D721Med (cell line): Measurements from ENCODE around the gene GSK3B.
A peak's percentile ranks its signal among the peaks of the same experiment; 100 is the strongest.

ENCODE experiments used
- DNase-seq: peaks from one replicate; pipeline ENCODE4 v3.0.0; 2011; ENCODE audit warnings: low spot score; ENCODE audit not compliant: insufficient read length
- FAIRE-seq: peaks from 2 replicates; lab custom pipeline; 2011; peaks lifted over from hg19 to GRCh38; lab: Jason Lieb, UNC
- CTCF ChIP-seq: IDR thresholded peaks from 2 replicates; pipeline ENCODE4 v1.5.1; 2012; ENCODE audit warnings: mild to moderate bottlenecking, control low read depth; ENCODE audit not compliant: insufficient read depth; ENCODE audit errors: missing control alignments

Gene GSK3B

GRCh38 chr3:120098710-120099109 is 4.5 kb upstream of the GSK3B start:
- DNase-seq (no peak), FAIRE-seq (no peak)
- TF ChIP-seq CTCF: no peak

- FAIRE-seq: no peak
- no peak for TF ChIP-seq CTCF
- no peak for DNase-seq
Observed at GRCh38 chr3:120095979-120096426, 1.8 kb upstream of the GSK3B start.

- TF ChIP-seq CTCF: no peak
- no peak for DNase-seq
- FAIRE-seq: no peak
Observed at GRCh38 chr3:120095226-120095978, 1.2 kb upstream of the GSK3B start.

GRCh38 chr3:120094776-120095225 is 554 bp upstream of the GSK3B start:
- FAIRE-seq (no peak), DNase-seq (peak; percentile 58)
- TF ChIP-seq CTCF: no peak

GRCh38 chr3:120093119-120093910 is 932 bp downstream of the GSK3B start:
- no peak for DNase-seq
- TF ChIP-seq CTCF: no peak
- no peak for FAIRE-seq

GRCh38 chr3:120092474-120092873 is 1.8 kb downstream of the GSK3B start:
- FAIRE-seq (no peak), DNase-seq (no peak)
- TF ChIP-seq CTCF: no peak
